NCI-H2171 (cell line): ENCODE measurements around the gene TGFBRAP1.
"Not testable (repeated sequence)": the region's sequence is repeated elsewhere in the genome, so short reads cannot be mapped to it uniquely, and the experiment has no call there.

Experiments
- DNase-seq: peaks from one replicate; lab custom pipeline; 2025; lab: John Stamatoyannopoulos, UW

Gene TGFBRAP1

DNA sequence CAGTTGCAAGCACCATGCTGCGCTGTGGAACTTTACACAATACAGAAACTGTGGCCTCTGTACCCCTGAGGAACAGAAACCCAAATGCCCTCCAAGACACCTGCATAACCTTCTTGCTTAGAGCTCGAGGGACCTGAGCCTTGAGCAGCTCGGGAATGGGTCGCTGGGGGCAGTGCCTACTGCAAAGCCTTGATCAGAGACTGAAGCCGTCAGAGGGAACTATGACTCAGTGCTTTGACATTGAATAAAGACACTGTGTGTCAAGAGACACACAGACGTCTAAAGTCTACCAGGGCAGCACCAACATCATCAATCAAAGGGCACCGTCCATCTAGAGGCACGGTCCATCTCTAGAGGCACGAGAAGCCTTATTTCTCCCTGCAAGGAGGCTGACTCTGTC, 57.4 kb downstream of the TGFBRAP1 start:
- DNase-seq: no peak

DNA sequence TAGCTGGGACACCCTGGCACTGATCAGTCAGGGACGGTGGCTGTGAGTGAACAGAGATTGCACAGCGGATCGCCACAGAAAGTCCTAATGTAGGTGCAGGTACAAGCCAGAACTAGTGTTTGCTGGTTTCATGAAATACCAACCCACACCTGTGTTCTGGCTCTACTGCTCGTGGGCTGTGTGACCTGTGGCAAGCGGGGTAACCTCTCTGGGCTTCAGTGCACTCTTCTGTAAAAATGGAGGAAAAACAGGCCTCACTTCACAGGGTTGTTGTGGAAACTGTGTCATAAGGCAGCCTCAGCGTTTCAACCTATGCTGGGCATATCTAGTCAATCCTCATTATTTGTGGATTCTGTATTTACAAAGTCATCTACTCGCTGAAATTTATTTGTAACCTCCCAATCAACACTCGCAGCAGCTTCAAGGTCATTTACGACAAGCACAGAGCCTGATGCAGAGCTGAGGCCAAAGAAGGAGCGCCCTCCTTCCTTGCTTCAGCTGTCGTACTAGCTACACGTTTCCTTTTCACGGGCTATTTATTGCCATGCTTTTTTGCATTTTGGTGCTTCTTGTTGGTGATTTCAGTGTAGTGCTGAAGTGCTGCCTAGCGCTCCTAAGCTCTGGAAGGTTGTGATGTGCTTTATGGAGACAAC, 58.0 kb downstream of the TGFBRAP1 start:
- DNase-seq: no peak

DNA sequence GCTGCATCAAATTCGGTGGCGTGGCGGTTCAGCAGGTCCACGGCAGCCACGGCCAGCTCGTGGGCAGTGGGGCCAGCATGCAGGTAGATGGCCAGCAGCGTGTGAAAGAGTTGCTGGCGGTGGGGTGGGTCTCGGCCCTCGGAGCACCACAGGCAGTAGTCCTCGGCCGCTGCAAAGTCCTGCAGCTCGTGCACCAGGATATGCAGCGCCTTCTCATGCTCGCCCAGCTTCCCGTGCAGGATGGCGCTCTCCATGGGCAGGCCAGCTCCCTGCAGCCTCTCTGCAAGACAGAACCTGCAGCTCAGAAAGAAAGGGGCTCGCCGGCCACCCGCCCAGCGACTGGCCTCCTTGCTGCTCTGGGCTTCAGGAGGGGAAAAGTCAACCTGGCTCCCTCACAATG, 60.1 kb downstream of the TGFBRAP1 start:
- no peak for DNase-seq

DNA sequence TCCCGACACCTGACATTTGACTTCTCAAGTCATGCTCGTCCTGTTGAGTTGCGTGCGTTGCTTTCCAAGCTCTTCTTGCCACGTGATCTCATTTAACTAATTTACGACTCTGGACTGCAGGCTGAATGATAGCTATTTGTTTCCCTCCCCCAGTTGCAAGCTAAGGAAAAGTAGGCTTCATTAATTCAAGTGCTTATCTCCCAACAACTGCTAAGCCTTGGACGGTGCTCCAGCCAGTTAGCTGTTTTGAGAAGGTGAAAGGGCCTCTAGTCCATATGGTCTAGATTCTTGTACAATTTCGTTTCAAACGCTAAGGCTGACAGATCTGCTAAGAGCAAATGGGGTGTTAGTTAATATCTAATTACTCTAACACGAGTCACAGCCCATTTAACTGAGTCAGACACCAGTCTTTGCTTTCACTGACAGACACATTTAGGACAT, 66.9 kb downstream of the TGFBRAP1 start:
- no peak for DNase-seq

DNA sequence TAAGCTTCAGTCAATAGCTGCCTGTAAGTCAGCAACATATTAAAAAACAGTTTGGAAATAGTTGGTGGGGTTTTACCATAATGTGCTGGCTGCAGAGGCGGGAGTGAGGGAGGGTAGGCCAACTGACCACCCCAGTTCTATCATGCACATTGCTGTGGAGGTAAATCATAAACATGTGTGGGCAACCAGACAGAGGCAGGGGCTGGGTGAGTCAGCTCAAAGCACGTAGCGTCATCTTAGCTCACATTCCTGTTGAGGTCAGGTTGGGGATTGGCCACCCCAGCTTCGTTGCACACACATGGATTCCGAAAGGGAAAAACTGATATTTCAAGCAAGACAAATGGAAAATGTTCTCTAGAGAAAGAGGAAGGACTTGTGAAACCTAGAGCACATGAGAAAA, 68.5 kb downstream of the TGFBRAP1 start:
- DNase-seq: no peak

DNA sequence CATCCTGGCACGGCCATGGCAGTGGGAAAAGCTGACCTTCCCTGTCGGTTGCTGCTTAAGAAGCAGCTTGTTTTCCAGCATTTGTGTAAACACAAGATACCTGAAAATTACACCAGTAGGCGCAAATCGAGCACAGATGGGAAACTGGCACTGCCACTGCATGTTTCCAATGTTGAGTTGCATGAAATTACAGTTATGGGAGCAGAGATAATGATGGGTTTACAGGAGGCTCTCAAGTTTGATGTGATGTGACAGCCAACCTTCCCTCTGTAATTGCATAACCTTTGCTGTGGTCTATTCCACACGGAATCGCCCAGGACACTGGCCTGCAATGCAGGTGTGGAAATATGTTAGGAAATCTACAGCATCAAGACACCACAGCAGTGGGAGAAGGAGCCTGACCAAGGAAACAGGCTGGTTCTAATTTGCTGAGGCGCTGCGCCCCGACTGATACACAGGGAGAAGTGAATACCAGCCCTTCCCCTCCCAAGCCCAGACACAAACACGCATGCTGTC, 70.6 kb downstream of the TGFBRAP1 start:
- no peak for DNase-seq

DNA sequence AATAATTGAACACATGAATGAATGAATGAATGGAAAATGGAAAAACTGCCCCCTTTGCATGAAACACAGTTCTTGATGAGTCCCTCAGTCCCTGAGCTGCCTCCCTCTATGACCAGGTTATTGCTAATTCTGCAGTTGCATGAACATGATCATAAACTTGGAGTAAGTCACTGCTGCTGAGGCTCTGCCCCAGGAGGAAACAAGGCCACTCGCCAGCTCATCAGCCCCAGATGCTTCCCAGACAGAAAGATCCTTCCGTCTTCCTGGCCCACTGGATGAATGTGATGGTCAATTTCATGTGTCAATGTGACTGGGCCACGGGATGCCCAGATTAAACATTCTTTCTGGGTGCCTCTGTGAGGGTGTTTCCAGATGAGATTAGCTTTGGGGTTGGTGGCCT, 71.6 kb downstream of the TGFBRAP1 start:
- no peak for DNase-seq

DNA sequence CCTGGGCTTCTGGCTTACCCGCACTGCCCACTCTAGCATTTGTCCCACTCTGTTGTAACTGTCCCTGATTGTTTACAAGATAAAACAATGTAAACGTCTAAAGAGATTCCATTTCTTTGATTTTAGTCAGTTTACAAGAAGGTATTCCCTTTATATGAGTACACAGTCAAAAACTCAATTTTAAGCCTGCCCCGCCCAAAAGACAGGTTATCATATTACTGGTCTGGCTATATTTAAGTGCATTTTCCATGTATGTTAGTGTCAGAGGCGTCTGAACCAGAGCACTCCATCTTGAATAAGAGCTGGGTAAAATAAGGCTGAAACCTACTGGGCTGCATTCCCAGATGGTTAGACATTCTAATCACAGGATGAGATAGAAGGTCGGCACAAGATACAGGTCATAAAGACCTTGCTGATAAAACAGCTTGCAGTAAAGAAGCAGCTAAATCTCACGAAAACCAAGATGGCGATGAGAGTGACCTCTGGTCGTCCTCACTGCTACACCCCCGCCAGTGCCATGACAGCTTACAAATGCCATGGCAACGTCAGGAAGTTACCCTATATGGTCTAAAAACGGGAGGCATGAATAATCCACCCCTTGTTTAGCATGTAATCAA, 73.0 kb downstream of the TGFBRAP1 start:
- DNase-seq: no peak

DNA sequence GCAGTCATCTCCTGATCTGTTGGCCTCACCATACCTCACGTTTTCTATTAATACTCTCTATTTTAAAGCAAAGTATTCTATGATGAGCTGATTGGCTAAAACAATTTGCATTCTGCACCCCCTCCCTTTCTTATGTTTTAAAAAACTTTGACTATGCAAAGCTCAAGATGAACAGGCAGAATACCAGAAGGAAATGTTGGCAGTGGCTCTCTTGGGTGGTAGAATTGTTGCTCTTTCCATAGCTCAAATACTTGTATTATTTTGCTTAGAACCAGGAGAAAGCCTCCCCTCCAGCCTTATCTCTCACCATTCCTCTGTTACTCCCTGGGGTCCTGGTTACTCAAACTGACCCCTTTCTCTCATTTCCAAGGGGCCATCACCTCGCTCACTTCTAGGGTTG, 73.6 kb downstream of the TGFBRAP1 start:
- DNase-seq: no peak

DNA sequence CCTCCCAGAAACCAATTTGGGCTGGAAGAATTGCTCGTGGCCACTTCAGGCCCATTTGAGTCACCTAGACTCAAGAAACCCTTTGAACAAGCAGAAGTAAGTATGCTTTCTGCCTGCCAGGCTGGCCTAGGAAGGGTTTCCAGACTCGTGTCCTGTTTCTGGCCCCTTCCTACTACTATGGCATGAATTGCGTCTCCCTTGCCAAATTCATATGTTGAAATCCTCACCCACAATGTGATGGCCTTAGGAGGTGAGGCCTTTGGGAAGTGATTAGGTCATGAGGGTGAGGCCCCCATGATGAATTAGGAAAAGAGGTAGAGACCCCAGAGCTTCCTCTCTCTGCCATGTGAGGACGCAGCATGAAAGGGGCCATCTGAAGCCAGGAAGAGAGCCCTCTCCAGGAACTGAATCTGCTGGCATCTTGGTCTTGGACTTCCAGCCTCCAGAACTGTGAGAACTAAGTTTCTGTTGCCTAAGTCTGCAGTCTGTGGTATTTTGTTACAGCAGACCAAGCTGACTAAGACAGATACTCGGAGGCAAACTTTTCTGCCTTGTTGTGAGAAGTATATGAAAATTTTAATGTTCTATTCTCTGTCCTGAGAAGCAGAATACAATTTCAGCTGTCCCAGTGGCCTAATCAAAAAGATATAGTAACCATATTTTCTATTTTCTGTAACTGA, 74.9 kb downstream of the TGFBRAP1 start:
- DNase-seq: no peak

DNA sequence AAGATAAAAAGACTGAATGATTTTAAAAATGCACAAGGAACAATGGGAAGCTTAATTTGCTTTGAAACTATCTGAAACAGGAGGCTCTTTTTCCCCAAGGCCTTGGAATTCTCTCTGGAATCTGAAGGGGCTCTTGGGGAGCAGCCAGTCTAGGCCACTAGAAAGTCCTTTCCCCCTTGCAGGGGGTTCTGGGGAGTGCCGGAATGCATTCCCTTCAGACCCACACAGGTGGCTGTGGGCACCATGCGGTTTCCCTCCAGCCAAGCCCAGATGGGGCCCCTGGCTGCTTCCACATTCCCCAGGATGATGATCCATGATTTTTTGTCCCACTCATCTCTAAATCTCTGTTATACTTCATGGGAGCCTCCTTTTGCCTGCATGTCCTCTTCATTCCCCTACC, 77.3 kb downstream of the TGFBRAP1 start:
- DNase-seq: no peak

DNA sequence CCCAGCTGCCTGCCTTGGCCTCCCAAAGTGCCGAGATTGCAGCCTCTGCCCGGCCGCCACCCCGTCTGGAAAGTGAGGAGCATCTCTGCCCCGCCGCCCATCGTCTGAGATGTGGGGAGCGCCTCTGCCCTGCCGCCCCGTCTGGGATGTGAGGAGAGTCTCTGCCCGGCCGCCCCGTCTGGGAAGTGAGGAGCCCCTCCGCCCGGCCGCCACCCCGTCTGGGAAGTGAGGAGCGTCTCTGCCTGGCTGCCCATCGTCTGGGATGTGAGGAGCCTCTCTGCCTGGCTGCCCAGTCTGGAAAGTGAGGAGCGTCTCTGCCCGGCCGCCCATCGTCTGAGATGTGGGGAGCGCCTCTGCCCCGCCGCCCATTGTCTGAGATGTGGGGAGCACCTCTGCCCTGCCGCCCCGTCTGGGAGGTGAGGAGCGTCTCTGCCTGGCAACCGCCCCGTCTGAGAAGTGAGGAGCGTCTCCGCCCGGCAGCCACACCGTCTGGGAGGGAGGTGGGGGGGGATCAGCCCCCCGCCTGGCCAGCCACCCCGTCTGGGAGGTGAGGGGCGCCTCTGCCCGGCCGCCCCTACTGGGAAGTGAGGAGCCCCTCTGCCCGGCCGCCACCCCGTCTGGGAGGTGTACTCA, 78.4 kb downstream of the TGFBRAP1 start:
- DNase-seq: not testable (repeated sequence)

DNA sequence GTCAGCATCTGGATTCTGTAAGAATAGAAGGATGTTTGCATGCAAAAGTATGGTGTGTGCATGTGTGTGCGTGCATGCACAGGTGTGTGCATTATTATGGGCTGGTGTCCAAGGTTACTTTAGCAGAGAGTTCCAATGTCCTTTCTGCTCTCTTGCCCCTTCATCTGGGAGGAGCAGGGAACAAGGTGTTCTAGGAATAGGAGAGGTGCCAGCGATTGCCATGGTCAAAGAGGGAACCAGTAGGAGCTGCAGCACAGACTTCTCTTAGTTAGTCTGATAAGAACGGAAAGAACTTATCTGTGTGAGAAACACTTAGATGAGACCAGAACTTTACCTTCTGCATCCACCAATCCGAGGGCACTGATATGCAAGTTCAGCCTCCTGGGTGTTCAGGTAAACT, 79.6 kb downstream of the TGFBRAP1 start:
- no peak for DNase-seq

DNA sequence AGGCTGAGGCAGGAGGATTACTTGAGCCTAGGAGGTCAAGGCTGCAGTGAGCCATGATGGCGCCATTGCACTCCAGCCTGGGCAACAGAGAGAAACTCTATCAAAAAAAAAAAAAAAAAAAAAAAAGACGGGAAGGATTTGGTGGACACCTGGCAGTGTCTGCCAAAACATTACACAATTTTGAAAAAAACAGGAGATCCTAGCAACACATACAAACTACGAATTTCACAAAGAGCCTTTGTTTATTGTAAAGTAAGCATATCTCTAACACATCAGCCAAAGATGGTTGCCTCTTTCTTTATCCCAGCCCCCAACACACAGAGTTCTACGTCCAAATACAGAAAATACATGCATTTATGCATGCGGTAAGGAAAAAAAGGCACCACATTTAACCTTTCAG, 80.4 kb downstream of the TGFBRAP1 start:
- no peak for DNase-seq

DNA sequence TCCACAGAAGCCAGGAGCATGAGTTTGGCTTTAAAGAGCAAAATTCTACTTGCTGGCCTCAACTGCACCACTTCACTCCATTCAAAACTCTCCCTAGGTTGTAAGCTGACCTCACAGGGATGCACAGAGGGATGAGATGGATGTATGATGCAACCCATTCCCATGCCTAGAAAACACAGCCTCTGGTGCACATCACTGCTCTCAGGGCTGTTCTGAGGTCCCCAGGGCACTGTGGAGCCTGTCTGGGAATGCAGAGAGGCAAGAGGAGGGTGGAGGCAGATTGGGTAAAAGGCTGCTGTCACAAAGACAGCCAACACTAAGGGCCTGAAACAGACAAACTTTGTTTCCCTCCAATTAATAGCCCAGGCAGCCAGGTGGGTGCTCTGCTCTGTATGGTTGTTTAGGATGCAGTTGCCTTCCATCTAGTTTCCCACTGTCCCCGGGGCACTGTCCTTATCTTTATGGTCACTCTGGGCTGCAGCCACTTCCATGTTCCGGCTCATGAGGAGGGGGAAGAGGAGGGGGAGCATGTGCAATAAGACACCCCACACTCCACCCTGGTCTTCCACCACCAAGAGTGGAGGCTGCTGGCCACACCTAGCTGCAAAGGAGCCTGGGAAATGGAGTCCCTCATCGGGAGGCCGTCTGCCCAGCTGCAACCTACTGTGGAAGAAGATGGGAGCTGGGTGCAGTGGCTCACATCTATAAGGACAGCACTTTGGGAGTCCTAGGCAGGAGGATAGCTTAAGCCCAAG, 81.0 kb downstream of the TGFBRAP1 start:
- DNase-seq: no peak

DNA sequence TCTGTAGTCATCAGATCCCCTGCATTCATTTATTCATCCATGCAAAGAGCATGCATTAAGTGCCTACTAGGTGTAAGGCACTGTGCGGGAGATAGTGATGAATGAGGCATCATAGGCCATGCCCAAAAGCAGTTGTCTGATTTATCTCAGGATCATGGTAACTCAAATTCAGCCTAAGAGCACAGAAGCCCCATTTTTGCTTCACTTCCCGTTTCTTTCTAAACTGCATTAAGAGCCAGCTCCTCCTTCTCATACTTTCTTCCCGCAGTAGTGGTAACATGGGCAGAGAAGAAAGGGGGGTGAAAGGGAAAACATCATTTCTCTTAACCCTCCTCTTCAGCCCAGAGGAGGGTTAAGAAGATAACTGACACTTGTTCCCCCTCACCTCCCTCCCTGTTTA, 85.1 kb downstream of the TGFBRAP1 start:
- DNase-seq: no peak

DNA sequence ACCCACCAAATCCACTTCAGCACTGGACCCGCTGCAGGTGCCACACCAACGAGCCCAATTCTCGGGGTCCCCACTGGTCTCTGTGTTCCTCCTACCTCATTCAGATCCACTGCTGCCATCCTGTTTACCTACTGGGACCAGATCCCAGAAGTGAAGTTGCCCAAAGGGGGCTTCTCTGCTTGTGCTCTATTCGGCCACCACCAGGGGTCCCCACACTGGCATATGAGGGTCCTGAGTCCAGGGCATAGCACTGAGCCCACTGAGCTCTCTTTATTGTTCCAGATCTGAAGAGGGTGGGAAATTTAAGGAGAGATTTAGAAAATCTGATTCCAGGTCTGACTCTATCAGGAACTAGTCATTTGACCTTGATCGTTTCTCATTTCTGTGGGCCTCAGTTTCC, 85.6 kb downstream of the TGFBRAP1 start:
- no peak for DNase-seq

DNA sequence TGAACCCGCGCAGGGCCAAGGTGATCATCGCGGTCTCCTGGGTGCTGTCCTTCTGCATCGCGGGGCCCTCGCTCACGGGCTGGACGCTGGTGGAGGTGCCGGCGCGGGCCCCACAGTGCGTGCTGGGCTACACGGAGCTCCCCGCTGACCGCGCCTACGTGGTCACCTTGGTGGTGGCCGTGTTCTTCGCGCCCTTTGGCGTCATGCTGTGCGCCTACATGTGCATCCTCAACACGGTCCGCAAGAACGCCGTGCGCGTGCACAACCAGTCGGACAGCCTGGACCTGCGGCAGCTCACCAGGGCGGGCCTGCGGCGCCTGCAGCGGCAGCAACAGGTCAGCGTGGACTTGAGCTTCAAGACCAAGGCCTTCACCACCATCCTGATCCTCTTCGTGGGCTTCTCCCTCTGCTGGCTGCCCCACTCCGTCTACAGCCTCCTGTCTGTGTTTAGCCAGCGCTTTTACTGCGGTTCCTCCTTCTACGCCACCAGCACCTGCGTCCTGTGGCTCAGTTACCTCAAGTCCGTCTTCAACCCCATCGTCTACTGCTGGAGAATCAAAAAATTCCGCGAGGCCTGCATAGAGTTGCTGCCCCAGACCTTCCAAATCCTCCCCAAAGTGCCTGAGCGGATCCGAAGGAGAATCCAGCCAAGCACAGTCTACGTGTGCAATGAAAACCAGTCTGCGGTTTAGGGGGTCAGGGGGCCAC, 87.1 kb downstream of the TGFBRAP1 start:
- DNase-seq: no peak

DNA sequence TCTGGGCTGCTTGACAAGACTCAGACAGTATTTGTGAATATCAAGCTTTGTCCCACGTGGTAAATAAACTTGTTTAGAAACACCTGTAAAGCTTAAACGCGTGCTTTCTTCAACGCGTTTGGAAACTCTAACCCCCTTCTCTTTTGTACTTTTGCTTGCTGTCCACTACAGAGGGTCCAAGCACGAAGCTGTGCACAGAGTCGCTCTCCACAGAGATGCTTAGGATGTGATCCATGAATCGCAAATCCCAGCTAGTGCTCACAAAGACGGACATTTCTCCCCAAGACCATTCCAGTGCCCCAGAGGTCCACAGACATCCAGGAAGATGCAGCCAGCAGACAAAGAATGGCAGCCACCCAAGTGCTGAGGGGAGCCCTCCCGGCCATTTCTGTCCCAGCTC, 88.1 kb downstream of the TGFBRAP1 start, which contains the start of gene GPR45:
TSS of gene GPR45 (plus strand) at position 301 of the 400 bp plus-strand sequence. CDS start 116 bp downstream, outside the sequence.
- no peak for DNase-seq

DNA sequence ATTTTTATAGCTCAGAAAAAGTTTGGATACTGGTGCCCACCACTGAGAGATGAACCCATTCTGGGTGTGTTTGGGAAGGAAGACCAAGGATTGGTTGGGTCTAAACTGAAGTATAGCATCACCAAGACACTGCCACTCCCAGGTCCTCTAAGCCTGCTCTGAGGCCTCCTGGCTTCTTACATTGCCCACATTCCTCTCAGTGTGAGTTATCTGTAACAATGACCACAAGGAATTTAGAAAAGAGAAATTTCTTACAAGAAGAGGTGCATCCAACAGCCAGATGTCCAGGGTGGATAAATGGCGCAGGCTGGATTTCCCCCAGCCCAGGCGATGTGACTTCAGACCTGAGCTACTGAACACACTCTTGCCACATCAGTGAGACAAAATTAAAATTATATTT, 89.6 kb downstream of the TGFBRAP1 start:
- DNase-seq: no peak

DNA sequence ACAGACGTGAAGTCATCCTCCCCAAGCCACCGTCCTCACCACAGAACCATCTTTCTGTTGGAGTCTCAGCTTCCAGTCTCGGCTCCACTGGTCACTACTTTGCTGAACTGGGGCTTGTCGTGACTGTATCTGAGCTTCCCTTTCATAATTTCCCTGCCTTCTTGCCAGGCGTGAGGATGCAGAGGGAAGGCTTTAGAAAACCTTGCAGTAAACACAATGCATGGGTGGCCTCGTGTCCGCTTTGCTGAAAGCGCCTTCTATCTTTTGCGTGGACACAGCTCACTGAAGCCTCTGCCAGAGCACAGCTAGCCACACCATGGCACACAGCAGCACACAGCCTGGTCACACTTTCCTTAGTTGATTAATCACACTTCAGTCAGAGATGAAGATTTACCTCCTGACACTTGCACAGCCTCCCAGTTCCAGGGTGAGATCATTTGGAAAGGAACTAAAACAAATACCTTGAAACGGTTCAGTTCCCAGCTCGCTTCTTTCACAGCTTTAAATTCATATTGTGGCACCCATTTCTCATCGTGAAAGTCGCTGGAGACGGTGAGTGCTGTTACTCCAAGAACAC, 90.8 kb downstream of the TGFBRAP1 start:
- DNase-seq: no peak
